ENCODE results near the gene SRCAP.
A peak's percentile ranks its signal among the peaks of the same experiment; 100 is the strongest.

The SRCAP gene

GRCh38 chr16:30651124-30652004 is 47.6 kb upstream of the SRCAP start (continued):
- TF ChIP-seq ZNF585B (tag by site-specific recombination; IDR thresholded peaks at IDR 0.05) (no peak), IKZF3 (tag by site-specific recombination; IDR thresholded peaks at IDR 0.05) (peak; percentile 8), ZNF423 (tag by site-specific recombination; IDR thresholded peaks at IDR 0.05) (no peak), ZNF544 (tag by site-specific recombination; IDR thresholded peaks at IDR 0.05) (no peak), GLI2 (tag by site-specific recombination; IDR thresholded peaks at IDR 0.05; ENCODE audit: borderline replicate concordance, low read depth) (no peak), YY2 (tag by site-specific recombination; IDR thresholded peaks at IDR 0.05) (no peak), ZNF843 (tag by site-specific recombination; IDR thresholded peaks at IDR 0.05) (no peak; the same call in 1 of the 2 replicates), ZFP37 (tag by site-specific recombination; IDR thresholded peaks at IDR 0.05) (no peak), ZBTB1 (tag by site-specific recombination; IDR thresholded peaks at IDR 0.05) (no peak), PRDM6 (tag by site-specific recombination; IDR thresholded peaks at IDR 0.05) (no peak), HOXA7 (CRISPR knock-in tag; IDR thresholded peaks at IDR 0.05; ENCODE audit: borderline replicate concordance) (no peak), ZNF366 (tag by site-specific recombination; conservative IDR thresholded peaks at IDR 0.05) (no peak), ZBTB21 (tag by site-specific recombination; IDR thresholded peaks at IDR 0.05) (no peak), ZSCAN4 (tag by site-specific recombination; IDR thresholded peaks at IDR 0.05) (no peak), ZNF521 (tag by site-specific recombination; IDR thresholded peaks at IDR 0.05) (no peak), ZSCAN30 (tag by site-specific recombination; IDR thresholded peaks at IDR 0.05) (peak; percentile 93), ZNF580 (tag by site-specific recombination; IDR thresholded peaks at IDR 0.05) (no peak), ZNF248 (tag by site-specific recombination; IDR thresholded peaks at IDR 0.05) (no peak), ZNF184 (tag by site-specific recombination; IDR thresholded peaks at IDR 0.05) (no peak), ZNF621 (tag by site-specific recombination; IDR thresholded peaks at IDR 0.05) (no peak), ZBTB17 (tag by site-specific recombination; IDR thresholded peaks at IDR 0.05) (no peak), ZNF561 (tag by site-specific recombination; IDR thresholded peaks at IDR 0.05; ENCODE audit: borderline replicate concordance) (peak; percentile 52; the same call in 1 of the 2 replicates), OVOL3 (tag by site-specific recombination; IDR thresholded peaks at IDR 0.05) (no peak), ZNF791 (tag by site-specific recombination; IDR thresholded peaks at IDR 0.05) (no peak), PRDM1 (tag by site-specific recombination; IDR thresholded peaks at IDR 0.05) (no peak), ZNF169 (tag by site-specific recombination; IDR thresholded peaks at IDR 0.05) (no peak), KLF9 (tag by site-specific recombination; IDR thresholded peaks at IDR 0.05; ENCODE audit: low read depth) (0 out of 2 replicates have a peak, but pooled peaks have one; percentile 28), KLF1 (tag by site-specific recombination; IDR thresholded peaks at IDR 0.05) (no peak), ZNF837 (tag by site-specific recombination; IDR thresholded peaks at IDR 0.05) (no peak), SCRT1 (tag by site-specific recombination; IDR thresholded peaks at IDR 0.05; ENCODE audit: borderline replicate concordance) (no peak), ZXDB (tag by site-specific recombination; IDR thresholded peaks at IDR 0.05) (peak; percentile 32)
- TF ChIP-seq, protein P1, sequence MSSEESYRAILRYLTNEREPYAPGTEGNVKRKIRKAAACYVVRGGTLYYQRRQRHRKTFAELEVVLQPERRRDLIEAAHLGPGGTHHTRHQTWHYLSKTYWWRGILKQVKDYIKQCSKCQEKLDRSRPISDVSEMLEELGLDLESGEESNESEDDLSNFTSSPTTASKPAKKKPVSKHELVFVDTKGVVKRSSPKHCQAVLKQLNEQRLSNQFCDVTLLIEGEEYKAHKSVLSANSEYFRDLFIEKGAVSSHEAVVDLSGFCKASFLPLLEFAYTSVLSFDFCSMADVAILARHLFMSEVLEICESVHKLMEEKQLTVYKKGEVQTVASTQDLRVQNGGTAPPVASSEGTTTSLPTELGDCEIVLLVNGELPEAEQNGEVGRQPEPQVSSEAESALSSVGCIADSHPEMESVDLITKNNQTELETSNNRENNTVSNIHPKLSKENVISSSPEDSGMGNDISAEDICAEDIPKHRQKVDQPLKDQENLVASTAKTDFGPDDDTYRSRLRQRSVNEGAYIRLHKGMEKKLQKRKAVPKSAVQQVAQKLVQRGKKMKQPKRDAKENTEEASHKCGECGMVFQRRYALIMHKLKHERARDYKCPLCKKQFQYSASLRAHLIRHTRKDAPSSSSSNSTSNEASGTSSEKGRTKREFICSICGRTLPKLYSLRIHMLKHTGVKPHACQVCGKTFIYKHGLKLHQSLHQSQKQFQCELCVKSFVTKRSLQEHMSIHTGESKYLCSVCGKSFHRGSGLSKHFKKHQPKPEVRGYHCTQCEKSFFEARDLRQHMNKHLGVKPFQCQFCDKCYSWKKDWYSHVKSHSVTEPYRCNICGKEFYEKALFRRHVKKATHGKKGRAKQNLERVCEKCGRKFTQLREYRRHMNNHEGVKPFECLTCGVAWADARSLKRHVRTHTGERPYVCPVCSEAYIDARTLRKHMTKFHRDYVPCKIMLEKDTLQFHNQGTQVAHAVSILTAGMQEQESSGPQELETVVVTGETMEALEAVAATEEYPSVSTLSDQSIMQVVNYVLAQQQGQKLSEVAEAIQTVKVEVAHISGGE (tag by site-specific recombination; conservative IDR thresholded peaks at IDR 0.05; ENCODE audit: low read depth): peak; percentile 33; the same call in 1 of the 2 replicates

All from HEK293 (cell line).